Fibroblast of mammary gland (primary cell): Measurements from ENCODE around the gene INSIG2.

Experiments
- DNase-seq: peaks from one replicate; pipeline ENCODE4 v3.0.0-alpha.2; 2010; ENCODE audit warnings: low read depth
- H3K4me3 ChIP-seq: 2 replicates; pipeline ENCODE4 v1.5.1; 2011; ENCODE audit warnings: low read depth, mild to moderate bottlenecking, low read length, moderate library complexity; ENCODE audit not compliant: control insufficient read depth
- TF ChIP-seq, protein P1 (sequence below): conservative IDR thresholded peaks from 2 replicates; pipeline ENCODE4 v1.5.1; 2011; ENCODE audit warnings: low read depth, low read length, inconsistent platforms; ENCODE audit not compliant: control insufficient read depth, insufficient read depth

Gene INSIG2

DNA sequence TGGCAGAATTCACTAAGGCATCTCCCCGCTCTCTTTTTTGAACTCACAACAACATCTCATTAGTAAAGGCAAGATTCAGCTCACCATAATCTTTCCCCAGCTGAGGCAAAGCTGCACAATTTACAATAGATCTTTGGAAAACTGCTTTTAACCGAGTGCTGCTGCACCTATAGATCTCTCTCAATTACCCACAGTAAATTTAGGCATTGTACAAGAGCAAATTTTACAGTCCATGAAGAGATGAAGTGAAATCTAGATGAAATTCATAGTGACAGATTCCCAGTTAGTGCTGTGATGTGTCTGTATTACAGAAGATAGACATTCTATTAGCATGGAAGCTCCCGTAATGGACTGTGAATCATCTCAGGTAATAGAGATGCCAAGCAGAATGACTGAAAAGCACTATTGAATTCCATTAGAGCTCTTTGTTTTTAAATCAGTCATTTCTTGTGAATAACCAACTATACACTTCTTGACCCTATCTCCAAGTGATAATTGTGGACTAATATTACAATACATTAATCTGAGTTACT is 36.4 kb upstream of the INSIG2 start:
- no peak overlapping the region for H3K4me3 ChIP-seq
- no peak for DNase-seq
- TF ChIP-seq, protein P1, sequence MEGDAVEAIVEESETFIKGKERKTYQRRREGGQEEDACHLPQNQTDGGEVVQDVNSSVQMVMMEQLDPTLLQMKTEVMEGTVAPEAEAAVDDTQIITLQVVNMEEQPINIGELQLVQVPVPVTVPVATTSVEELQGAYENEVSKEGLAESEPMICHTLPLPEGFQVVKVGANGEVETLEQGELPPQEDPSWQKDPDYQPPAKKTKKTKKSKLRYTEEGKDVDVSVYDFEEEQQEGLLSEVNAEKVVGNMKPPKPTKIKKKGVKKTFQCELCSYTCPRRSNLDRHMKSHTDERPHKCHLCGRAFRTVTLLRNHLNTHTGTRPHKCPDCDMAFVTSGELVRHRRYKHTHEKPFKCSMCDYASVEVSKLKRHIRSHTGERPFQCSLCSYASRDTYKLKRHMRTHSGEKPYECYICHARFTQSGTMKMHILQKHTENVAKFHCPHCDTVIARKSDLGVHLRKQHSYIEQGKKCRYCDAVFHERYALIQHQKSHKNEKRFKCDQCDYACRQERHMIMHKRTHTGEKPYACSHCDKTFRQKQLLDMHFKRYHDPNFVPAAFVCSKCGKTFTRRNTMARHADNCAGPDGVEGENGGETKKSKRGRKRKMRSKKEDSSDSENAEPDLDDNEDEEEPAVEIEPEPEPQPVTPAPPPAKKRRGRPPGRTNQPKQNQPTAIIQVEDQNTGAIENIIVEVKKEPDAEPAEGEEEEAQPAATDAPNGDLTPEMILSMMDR: no peak

DNA sequence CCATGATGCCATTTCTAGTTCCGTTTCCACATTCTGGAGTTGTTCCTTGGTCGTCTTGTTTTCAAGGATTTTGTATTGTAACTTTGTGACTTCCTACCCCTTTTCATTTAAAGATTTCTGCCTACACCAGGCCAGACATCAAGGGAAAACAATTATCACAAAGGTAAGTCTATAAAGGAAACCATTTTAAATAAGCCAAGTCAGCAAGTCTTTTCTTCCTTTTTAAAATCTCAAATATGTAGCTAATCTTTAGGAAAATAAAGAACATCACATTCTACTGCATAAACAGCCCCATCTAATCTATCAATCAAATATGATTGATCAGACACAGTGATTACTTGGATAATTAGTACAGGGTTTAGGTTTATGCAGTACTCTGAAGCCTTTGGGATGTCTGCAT is 35.8 kb upstream of the INSIG2 start:
- no peak overlapping the region for H3K4me3 ChIP-seq
- DNase-seq: no peak
- TF ChIP-seq, protein P1: no peak

DNA sequence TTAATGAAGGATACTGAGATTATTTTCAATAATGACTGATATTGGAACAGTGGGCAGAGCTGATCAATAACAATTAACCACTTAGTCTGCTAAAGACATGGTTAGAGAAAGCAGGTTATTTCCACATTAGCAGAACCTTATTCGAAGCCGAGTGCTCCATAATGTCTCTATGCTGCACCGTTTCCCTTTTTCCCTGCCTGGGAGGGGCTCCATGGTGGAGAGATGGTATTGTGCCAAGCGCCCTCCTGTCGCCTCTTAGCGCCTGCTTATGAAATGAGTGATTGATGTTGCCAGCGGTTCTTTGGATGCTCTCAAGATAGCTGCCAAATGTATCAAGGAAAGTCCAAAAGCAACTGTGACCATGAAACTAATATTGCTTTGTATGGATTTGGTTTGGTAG is 34.6 kb upstream of the INSIG2 start:
- TF ChIP-seq, protein P1: no peak
- DNase-seq: no peak
- no peak overlapping the region for H3K4me3 ChIP-seq

DNA sequence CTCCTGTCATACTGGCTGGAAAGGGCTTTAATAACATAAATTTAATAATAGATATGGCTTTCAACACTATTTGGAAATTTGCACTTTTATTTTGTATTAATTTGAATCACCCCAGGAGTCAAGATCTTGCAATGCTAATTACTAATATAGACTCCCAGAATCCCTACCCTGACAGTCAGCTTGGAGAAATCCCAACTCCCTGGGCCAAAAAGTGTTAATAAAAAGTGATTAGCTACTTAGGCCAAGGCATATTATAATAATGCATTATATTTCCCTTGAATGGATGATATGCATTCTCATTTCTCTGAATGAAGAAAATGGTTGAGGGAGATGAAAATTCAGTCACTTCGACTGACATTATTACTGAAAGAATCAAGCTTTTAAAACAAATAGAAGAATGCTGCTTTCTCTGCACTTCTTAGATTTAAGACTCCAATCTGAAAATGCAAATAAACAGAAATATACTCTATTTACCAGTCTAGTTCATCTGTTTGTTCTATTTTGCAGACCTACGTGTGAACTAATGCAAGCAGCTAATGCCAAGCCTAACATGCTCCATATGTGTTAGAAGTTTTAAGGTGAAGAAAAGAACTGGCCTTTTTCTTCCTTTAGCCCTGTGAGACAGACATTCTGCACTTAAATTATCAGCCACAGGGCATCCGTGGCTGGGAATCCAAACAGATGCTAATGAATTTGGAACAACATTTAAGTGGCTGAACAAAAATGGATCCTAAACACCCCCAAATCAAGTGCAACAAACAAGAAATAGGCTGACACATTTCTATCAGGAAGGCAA is 33.9 kb upstream of the INSIG2 start:
- H3K4me3 ChIP-seq: no peak overlapping the region
- DNase-seq: no peak
- TF ChIP-seq, protein P1: no peak

DNA sequence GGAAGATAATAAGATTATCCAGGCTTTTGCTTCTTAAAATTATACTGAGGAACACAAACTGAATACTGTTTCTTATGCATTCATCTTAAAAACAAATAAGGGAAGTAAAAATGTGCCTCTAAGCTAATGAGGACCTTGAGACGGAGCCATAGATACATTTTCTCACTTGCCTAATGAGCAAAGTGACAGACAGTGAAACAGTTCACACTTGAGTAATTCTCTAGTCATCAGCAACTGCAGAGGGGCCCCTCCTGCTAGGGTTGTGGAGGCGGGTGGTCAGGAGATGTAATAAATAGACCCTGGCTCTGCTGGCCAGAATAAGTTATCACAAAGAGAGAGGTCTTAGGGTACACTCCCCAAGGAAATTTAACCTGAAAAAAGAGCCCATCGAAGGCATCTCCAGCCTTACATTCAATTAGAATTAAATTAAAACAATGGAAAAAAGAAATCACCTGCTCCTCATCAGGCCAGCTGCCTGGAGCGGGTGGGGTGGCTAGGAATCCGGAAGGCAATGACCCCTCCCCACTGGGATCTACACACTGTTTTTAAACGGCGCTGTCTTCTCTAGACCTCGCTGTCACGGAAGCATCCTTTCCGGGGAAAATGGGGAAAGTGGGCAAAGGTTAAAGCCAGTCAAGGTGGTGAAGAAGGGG is 32.6 kb upstream of the INSIG2 start:
- DNase-seq: no peak
- TF ChIP-seq, protein P1: no peak
- H3K4me3 ChIP-seq: no peak overlapping the region

DNA sequence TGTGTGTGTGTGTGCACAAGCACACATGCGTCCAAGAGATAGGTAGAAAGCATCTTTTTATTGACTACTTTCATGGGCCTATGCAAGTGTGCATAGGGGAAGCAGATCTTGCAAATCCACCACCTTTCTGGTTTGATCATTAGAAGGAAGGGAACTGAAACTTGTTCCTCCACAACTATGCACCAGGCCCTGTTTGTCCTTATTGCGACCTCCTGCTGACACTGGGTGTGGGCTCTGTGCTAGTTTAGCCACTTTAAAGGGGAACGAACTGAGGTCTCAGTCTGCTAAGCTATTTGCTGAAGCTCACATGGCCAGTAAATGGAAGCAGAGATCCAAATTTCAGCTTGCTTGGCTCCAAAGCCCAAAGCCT is 32.1 kb upstream of the INSIG2 start:
- no peak overlapping the region for H3K4me3 ChIP-seq
- DNase-seq: no peak
- TF ChIP-seq, protein P1: no peak
